ENCODE measurements around the gene PLXDC1. TPM values are rescaled to one million over a fixed set of nuclear protein-coding genes. Genes with fewer than 3 reads are reported as not detected.

Gene PLXDC1
- total and polyA plus RNA-seq, 2 of the 8 experiments (the other 6 are each of a cell fraction or from before 2014, with no cell fraction given), result 4.1 to 14.6 TPM

- H3K4ac ChIP-seq (replicated peaks; ENCODE audit: insufficient read length, low read depth, low read length), result no peak overlapping the region
- no peak overlapping the region for H3K4me2 ChIP-seq (ENCODE audit: insufficient read depth in 1 of 2, low read depth in 2 of 2, low read length in 2 of 2)
- DNase-seq (ENCODE audit: low read depth in 1 of 2, low spot score in 2 of 2) (no peak), FAIRE-seq (no peak)
- H3K9ac ChIP-seq (replicated peaks in 1 of 4; ENCODE audit: extremely low read depth in 1 of 4, low read depth in 3 of 4, low read length in 3 of 4), result no peak overlapping the region
- H2BK15ac ChIP-seq (ENCODE audit: low read length), result no peak overlapping the region
- H3K36me3 ChIP-seq (ENCODE audit: control insufficient read depth in 2 of 4, insufficient read depth in 4 of 4, low read length in 3 of 4), result no peaks in the 10 kb centered on the region
- H2AK5ac ChIP-seq (ENCODE audit: low read depth, low read length), result no peak overlapping the region
- H2BK12ac ChIP-seq (ENCODE audit: low read depth, low read length), result no peak overlapping the region
- no peak overlapping the region for H3K18ac ChIP-seq (ENCODE audit: extremely low read depth, low read length)
- no peak overlapping the region for H4K5ac ChIP-seq (ENCODE audit: insufficient read length, low read depth, low read length)
- no peaks in the 10 kb centered on the region for H3K4me1 ChIP-seq (replicated peaks in 1 of 4; ENCODE audit: control insufficient read depth in 3 of 4, insufficient read depth in 4 of 4, low read length in 3 of 4)
- H3K23ac ChIP-seq (ENCODE audit: insufficient read length), result no peak overlapping the region
- H4K8ac ChIP-seq (ENCODE audit: extremely low read depth, insufficient read depth, low read length), result peak overlapping the region; percentile 62; the same call in 1 of the 2 replicates
- no peak overlapping the region for H2BK20ac ChIP-seq (ENCODE audit: low read length)
- H2BK5ac ChIP-seq (ENCODE audit: low read depth, low read length), result no peak overlapping the region
- CTCF ChIA-PET (ENCODE audit: partially characterized antibody), result interaction anchor here (0.9 to 3.6 kb wide), 13 partner anchors 9 to 140 kb away, joined by 3 to 18 read pairs (median 4); partner anchors contain the start of gene ARL5C
- no peak overlapping the region for H3K56ac ChIP-seq (replicated peaks; ENCODE audit: insufficient read length, low read depth, low read length)
- no peaks in the 10 kb centered on the region for H3K79me2 ChIP-seq (ENCODE audit: control insufficient read depth in 1 of 2, insufficient read depth in 2 of 2, low read length in 2 of 2)
- H3K27ac ChIP-seq (ENCODE audit: low read depth, low read length), result no peak overlapping the region
- H2AFZ ChIP-seq (ENCODE audit: low read length), result no peak overlapping the region
- H3K79me1 ChIP-seq (ENCODE audit: low read depth, low read length), result no peaks in the 10 kb centered on the region
- TF ChIP-seq TBP (IDR thresholded peaks at IDR 0.05; ENCODE audit: low read depth, low read length) (no peak), RNF2 (IDR thresholded peaks at IDR 0.05; ENCODE audit: borderline replicate concordance, low read depth, low read length, missing control alignments, poor library complexity, severe bottlenecking) (no peak)
- 83% methylated on average over 9 of the region's 9 CpGs; no CpG with 5 or more reads in 1 of the 2 experiments for WGBS, 2 experiments (ENCODE audit: extremely low coverage in 1 of 2, insufficient coverage in 1 of 2, insufficient read length in 1 of 2, insufficient replicate concordance in 2 of 2, low coverage in 1 of 2, low lambda C conversion rate in 2 of 2, missing lambda C conversion rate in 1 of 2)
- H3K27me3 ChIP-seq (replicated peaks in 1 of 4; ENCODE audit: control insufficient read depth in 3 of 4, extremely low read depth in 1 of 4, insufficient read depth in 3 of 4, low read length in 3 of 4), result no peaks in the 10 kb centered on the region
- H3K4me3 ChIP-seq (ENCODE audit: extremely low read depth in 1 of 4, insufficient read depth in 2 of 4, low read depth in 3 of 4, low read length in 4 of 4), result no peak overlapping the region
- no peaks in the 10 kb centered on the region for H3K9me3 ChIP-seq (ENCODE audit: insufficient read depth in 2 of 2, low read depth in 1 of 2, low read length in 1 of 2)
- POLR2A ChIA-PET (ENCODE audit: partially characterized antibody), result interaction anchor here (1.2 to 4.6 kb wide), 2 partner anchors 9 to 16 kb away, joined by 4 to 15 read pairs; no protein-coding TSS in a partner anchor
- peak overlapping the region; percentile 56 for H4K91ac ChIP-seq (replicated peaks; ENCODE audit: insufficient read length, low read length)
- H3K14ac ChIP-seq (ENCODE audit: insufficient read length), result no peak overlapping the region
- H3K23me2 ChIP-seq (ENCODE audit: low read depth, low read length), result no peaks in the 10 kb centered on the region
- H4K20me1 ChIP-seq (replicated peaks in 1 of 2; ENCODE audit: control insufficient read depth in 1 of 2, insufficient read depth in 2 of 2, low read length in 2 of 2), result no peaks in the 10 kb centered on the region
- H2BK120ac ChIP-seq (replicated peaks; ENCODE audit: low read depth, low read length), result no peak overlapping the region
These were observed 27.8 kb downstream of the PLXDC1 start for GRCh38 chr17:39123627-39124026.

Data from H1 (cell line).